GM19023 (cell line): ENCODE measurements around the gene RASA1.

Experiments used
- ATAC-seq: cut with Tn5 transposase; IDR thresholded peaks from one replicate; pipeline ENCODE4 v1.9.1; 2021; ENCODE audit warnings: mild to moderate bottlenecking, moderate library complexity; ENCODE audit not compliant: unreplicated experiment

Gene RASA1

DNA sequence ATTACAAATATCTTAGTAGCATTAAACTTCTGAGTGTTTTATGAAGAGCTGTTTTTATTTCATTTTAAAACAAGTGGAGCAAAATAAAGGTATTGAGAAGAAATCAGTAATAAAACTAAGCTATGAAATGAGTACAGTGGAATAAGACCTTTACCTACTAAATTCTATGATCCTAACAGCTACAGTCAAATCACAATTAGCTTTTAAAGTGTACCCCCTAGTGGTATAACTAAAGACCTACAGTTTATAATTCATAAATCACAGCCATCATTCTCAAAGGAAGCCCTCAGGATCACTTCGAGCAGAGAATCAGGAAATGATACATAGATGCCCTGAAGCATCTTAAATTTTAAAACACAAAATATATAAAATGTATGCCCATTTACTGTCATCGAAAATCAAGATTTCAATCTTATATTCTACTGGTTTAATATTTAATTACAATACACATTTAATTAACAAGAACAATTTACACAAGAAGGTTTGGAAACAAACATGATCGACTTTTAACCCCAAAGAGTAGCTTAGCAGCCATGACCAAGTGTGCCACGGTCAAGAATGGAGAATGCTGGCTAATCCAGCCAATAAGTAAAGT lies 132.7 kb downstream of the RASA1 start:
- ATAC-seq: peak; percentile 51

DNA sequence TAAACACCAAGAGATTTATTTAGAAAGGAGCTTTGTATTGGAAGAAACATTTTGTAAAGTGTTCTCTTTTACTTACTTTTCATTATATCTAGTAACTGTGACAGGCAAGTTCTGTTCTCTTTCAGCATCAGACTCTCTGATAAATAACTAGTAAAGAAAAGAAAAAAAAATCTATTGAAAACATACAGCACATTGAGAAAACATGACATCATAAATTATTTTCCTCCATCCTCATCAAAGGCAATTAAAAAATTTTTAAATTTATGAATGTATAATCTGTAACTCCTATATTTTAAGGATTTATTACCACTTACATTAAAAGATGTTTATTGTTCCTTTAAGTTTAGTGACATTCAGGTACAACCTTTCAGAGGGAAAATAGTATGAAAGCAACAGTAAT lies 133.9 kb downstream of the RASA1 start:
- ATAC-seq: no peak

DNA sequence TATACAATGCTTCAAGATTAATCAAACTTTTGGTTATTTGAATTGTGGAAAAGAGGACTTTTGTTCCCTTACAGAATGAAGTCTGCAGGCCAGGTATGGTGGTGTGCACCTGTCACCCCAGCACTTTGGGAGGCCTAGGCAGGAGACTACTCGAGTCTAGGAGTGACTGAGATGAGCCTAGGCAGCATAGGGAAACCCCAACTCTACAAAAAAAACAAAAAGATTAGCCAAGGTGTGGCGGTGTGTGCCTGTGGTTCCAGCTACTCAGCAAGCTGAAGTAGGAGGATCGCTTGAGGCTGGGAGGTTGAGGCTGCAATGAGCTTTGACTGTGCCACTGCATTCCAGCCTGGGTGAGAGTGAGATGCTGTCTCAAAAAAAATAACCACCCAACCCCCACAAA lies 135.7 kb downstream of the RASA1 start:
- ATAC-seq: no peak

DNA sequence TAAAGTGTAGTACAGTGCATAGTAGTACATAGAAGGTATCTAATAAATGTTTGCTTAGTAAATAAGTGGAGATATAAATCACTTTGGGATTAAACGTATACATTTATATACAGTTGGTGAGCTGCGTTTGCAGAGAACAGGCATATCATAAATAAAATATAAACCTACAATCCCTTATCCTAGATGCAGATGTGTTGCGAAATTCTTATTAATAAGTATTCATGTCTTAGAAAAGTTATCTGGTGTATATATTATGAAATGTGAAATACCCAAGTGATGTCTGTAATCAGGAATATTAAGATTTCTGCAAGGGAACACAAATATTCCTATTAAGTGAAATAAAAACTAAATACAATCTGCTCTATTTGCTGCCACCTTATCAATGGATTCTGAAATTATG lies 136.2 kb downstream of the RASA1 start:
- no peak for ATAC-seq

DNA sequence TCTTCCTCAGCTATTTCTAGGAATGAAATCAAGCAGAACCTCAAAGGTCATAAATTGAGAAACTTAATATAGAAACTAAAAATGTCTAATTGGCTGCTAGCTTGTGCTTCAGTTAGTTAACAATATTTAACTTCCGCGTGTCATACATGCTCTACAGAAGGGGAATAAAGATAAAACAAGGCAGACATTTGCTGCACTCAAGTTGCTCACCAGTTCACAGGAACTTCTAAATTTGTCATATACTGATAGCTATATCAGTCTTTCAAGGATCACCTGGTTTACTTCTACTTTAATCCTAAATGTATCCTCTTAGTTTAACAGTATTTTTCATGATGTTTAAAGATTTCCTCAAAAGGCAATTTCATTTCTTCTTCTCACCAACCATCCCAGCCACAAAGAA lies 136.7 kb downstream of the RASA1 start:
- ATAC-seq: no peak

DNA sequence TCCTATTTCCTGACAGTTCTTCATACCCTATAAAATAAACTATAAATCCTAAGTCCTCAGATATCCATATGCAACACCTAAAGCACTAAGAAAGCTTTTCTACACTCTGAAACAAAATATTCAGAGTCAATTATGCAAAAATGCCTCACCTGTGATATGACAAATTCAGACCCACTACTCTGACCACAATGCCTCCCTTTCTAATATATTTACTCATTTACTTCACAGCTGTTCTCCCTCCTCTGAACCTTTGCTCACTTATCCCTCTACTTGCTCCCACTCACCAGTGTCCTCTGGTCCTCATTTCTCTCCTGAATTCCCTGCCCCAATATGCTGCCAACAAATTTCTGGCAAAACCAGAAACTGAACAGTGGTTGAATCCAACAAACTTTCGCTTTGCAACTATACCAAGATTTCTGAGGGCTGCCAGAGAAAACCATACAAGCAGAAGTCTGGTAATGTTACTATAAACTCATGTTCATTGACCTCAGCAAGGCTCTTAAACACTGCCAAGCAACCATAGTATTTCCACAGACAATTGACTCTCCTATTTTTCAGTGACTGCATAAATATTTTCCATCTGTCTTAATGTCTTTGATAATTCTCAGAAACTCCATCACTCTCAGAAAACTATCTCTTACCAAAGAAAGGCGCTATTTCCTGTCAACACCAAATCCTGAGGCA lies 137.9 kb downstream of the RASA1 start:
- ATAC-seq: no peak

DNA sequence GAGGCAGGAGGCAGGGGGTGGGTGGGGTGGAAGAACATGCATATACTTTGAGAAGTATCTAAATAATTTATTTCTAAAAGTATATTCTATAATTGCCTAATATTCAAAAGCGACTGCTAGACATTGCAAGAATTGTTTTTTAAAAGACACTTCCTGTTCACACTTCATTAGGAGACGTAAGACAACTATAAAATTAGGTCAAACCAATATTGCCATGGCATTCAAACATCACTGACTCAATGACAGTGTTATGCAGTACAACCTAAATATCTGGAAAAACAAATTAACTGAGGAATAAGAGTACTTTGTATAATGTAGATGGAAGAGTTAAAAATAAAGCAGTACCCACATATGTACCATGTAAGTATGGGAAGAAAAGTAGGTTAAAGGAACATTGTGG lies 140.5 kb downstream of the RASA1 start:
- no peak for ATAC-seq

DNA sequence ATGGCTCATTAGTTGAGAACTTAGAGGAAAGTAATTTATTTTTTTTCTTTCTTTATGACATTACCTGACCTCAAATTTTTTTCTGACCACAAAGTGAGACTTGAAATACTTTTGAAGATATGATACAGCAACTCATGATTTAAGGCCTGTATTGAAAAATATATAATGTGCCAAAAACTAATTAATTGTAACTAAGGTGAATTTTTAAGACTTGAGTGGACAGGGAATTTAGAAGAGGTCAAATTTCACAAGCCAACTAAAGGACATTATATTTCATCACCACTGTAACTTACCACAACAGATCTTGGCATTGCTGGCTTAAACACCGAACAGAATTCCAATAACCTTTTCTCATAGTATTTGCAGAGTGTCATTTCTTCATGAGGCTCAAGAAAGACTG lies 143.2 kb downstream of the RASA1 start:
- no peak for ATAC-seq

DNA sequence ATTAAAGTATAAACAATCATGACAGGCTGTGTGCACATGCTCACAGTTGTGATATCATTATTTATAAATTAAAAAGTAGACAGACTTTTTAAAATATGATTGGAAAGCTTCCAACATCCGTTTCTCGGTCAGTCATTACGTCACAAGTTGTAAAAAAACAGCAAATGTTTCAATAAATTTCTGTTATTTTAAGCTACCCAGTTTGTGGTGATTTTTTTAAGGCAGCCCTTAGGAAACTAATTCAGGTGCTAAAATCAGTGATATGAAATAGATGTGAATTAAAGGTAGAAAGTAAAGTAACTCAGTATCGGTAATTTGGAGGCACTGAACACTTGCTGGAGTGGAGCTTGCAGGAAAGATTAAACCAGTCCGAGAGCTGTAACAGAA lies 143.9 kb downstream of the RASA1 start:
- ATAC-seq: no peak

DNA sequence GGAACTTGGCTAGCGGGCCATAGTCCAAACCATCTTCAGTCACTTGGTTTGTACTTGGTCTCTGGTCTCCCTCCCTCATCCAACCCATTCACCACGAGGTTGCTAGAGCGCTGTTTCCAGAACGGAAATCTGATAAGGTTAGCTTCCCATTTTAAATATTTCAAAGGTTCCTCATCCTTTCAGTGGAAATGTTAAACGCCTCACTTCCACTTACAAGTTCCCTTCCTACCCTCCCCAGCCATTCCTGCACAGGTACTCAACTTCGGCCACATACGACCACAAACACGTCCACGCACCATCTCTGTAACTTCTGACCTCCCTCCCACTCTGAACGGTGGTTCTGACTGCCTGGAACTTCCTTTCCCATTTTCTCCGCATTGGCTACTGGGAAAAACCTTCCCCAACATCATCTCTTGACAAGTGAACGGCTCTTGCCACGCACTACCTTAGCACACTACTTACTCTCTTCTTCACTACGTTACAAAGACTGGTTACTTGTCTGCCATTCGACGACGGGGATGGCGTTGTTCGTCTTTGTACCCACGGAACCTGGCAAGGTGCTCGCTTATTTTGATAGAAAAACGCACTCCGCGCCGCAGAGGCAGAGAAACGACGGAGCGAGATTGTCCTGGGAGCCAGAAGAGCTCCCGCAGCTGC lies 144.4 kb downstream of the RASA1 start:
- peak; percentile 19 for ATAC-seq

DNA sequence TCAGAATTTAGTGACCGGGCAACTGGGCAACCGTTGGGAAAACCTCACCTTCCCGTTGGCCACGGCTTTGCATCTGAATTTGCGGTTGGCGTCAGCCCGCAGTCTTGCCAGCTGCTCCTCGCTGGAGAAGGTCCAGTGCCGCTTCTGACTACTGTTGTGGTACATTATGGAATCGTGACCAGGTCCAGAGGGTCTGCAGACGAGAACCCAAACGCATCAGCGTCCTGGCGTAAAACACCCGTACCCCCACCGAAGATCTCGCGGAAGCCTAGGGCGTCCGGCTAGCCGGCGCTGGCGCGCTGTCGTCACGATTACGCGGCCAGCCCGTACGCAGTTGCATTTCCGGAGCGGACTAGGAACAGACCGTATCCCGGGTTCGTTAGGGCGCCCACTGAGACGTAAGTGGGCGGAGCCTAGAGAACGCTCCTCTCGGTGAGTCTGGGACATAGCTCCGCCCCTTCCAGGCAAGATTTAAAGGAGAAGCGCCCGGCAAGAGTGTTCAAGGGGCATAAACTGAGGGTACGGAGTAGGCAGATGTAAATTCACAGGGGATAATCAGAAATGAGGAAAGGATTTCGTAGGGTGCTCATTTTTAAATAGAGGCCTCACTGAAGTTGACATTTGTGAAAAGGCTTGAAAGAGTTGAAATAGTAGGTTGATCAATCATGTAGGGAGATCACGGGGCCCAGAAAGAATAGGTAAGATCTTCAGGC lies 145.1 kb downstream of the RASA1 start, which contains the start of gene CCNH:
Gene CCNH (minus strand): TSS at position 301 of the 713 bp plus-strand sequence. CDS start 136 bp downstream, at position 165.
- ATAC-seq: peak; percentile 98

DNA sequence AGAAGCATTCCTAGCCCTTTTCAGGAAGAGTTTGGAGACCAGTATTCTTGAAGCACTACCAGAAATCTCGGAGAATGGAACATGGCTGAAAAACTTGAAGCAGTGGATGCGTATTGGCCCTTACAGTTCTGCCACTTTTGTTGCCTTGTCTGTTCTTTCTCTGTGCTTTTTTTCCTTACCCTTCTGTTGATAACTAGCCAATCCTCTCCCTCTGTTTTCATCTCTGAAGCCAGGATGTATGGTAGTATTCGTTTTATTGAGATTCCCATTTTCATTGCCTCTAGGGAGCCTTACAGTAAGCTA lies 145.6 kb downstream of the RASA1 start:
- ATAC-seq: no peak

DNA sequence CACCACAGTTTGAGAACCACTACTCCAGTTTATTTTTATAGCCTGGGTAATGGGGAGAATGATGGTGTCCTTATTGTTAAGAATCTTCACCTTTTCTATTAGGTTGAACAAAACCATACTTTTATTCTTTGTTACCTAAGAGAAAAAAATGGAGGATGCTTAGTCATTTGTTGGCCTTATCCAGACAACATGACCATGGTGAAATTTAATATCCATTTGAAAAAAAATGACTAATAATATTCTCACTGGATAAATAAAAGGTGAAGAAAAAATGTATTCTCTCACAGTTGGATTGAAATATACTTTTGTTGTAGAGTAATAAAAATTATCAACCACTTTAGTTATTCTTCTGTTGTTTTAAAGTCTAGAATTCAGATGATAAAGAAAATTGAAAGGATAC lies 150.8 kb downstream of the RASA1 start:
- no peak for ATAC-seq

DNA sequence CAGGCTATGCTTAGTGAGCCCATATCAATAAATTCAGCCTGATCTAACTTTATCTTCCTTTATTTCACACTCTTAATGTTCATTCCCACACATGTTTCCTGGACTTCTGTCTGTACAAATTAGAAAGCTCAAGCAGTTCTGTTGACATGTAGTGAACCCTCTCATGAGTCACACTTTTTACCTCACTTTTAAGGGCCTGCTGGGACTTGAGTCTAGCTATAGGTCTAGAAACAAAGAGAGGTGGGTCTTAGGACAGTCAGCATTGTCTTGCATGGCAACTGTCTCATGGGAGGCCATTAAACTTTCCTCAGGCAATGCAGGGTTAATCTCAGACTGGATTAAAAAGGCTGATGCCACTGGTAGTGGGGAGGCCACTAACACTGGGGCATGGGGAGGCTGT lies 153.6 kb downstream of the RASA1 start:
- ATAC-seq: no peak

DNA sequence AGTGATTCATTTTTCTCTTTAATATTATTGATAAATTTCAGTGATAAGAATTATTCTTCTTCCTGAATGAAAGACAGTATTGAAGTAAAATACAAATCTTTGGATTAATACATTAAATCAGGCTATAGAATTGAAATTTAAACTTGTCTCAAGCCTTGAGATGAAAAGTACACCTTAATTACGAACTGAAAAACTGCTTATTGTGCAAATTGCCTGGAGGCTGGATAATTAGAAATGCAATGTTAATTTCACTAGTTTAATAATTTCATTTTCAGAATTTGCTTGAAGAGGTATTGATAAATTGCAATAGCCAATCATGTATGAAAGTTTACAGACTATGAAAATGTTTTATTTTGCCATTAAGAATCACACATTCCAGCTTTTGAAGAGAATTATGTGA lies 156.1 kb downstream of the RASA1 start:
- ATAC-seq: no peak

DNA sequence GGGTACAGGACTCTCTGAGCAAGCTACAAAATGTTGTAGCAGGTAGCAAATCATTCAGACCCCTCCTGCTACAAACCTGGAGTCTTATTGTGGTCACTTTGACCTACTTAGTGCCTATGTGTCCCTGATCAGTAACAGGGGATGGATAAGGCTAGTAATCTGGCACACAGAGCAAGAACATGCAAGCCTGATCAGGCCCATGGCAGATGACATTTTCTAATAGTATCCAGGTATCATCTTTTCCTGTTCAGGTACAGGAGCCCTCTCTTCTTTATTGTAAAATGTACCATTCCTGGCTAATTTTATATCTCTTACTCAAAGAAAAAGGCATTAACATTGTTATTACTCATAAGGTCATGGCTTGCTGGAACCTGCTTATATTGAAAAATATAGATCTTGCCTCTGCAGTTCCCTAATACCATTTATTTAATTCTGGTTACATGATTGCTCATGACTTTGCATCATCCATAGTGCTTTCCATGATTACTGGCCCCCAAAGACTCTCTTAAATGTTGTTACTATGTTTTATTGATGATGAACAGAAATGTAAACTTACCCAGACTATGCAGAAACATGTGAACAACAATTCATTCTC lies 163.3 kb downstream of the RASA1 start:
- no peak for ATAC-seq

DNA sequence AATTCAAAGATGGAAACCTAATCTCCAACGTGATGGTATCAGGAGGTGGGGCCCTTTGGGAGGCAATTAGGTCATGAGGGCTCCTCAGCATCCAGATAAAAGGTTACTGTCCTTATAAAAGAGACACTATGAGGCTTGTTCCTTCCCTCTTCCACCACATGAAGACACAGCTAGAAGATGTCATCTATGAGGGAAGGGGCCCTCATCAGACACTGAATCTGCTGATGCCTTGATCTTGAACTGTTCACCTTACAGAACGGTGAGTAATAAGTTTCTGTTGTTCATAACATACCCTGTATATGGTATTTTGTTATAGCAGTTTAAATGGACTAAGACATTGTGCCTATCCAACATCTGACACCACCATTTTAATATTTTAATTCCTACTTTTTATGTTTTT lies 164.8 kb downstream of the RASA1 start:
- ATAC-seq: no peak

DNA sequence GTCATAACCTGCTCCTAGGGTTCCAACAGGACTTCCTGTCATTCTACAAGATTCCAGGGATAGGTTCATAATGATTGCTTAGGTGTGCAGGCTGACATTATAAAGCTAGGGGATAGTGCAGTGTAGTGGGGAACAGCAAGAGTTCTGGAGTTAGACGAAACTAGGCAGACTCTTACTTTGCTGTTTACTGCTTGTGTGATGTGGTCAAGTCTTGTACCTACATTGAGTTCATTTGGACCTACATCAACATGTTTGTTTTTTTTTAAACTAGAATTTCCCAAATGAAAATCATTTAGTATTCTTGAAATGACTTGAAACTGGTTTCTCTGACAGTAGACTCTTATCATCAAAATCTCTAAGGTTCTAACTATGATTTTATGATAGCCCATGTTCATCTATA lies 166.3 kb downstream of the RASA1 start:
- no peak for ATAC-seq

DNA sequence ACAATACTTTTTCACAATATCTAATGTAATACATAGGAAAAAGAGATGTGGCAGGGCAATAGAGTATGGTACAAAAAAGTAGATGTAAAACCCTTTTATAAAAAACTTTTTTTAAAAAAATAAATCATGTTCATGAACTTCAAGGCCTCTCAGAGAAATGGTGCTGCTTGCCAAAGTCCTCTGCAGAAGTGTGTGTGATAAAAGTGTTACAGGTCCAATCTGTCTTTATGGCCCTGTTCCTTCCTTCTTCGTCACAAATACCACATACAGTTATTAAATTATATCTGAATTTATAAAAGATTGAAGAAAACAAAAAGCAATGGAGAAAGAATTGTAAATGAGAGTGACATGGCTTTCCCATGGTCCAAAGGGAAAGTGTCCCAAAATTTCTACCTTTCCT lies 166.8 kb downstream of the RASA1 start:
- no peak for ATAC-seq

DNA sequence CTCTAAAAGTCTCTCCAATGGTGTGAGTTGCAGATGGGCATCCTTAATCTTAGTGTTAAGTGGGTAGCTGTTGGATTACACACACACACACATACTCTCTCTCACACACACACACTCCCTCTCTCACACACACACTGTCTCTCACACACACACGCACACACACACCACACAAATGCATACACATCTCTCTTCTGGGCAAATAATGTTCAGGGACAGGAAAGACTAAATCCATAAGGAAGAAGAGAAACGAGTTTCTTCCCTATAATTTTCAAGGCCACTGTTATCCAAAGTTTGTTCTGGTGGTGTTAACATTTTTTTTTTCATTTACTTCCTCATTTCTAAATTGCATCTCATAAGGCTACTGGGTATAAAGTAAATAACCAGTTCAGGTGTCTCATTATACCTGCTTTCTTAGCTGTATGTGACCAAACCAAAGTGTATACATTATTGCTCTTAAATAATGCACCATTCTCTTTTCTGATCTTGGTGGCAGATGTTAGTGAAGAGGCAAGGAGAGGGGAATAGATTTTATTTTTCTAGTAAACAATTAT lies 167.5 kb downstream of the RASA1 start:
- no peak for ATAC-seq

DNA sequence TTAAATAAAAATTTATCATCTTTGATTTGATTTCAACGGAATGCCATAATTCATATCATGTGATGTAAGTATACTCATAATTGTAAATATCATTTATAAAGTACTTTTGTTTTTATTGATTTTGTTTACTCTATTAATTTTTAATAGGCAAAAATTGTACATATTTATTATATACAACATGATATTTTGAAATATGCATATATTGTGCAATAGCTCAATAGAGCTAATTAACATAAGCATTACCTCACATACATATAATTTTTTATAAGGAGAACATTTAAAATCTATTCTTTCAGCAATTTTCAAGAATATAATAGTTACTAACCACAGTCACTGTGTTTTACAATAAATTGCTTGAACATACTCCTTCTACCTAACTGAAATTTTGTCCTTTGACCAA lies 170.0 kb downstream of the RASA1 start:
- ATAC-seq: no peak
